OCI-LY3 (cell line): ENCODE data around the gene C19orf53.

Experiments used
- H2AFZ ChIP-seq: fragments of 200-600, 300-600 bp; shearing (Covaris generic); 2 replicates; pipeline ENCODE4 v1.6.0; 2014; ENCODE audit warnings: antibody characterized with exemption, low read depth, low read length
- H3K27ac ChIP-seq: fragments of 200-600, 300-600 bp; sonication (generic); 2 replicates; pipeline ENCODE4 v1.5.1; 2014; ENCODE audit warnings: mild to moderate bottlenecking, low read length, moderate library complexity, mixed read lengths
- H3K27me3 ChIP-seq: fragments of 200-600, 300-600 bp; sonication (generic); 2 replicates; pipeline ENCODE4 v1.6.1; 2014; ENCODE audit warnings: low read depth, low read length, mixed read lengths
- H3K36me3 ChIP-seq: fragments of 200-600, 300-600 bp; sonication (generic); replicated peaks from 2 replicates; pipeline ENCODE3; 2014; ENCODE audit warnings: low read depth, low read length, mixed read lengths
- H3K4me1 ChIP-seq: fragments of 300-600, 200-600 bp; sonication (generic); 2 replicates; pipeline ENCODE4 v1.6.1; 2014; ENCODE audit warnings: low read length, mixed read lengths
- H3K4me2 ChIP-seq: fragments of 200-600, 300-600 bp; sonication (generic); 2 replicates; pipeline ENCODE4 v1.6.1; 2014; ENCODE audit warnings: low read length, mixed read lengths
- H3K4me3 ChIP-seq: fragments of 300-600, 200-600 bp; sonication (generic); 2 replicates; pipeline ENCODE4 v1.5.1; 2014; ENCODE audit warnings: antibody characterized with exemption, mild to moderate bottlenecking, low read length, moderate library complexity
- H3K79me2 ChIP-seq: fragments of 300-600, 200-600 bp; shearing (Covaris generic); 2 replicates; pipeline ENCODE4 v1.6.1; 2014; ENCODE audit warnings: mild to moderate bottlenecking, low read length, mixed read lengths
- H3K9ac ChIP-seq: fragments of 300-600, 200-600 bp; shearing (Covaris generic); 2 replicates; pipeline ENCODE4 v1.6.0; 2014; ENCODE audit warnings: mild to moderate bottlenecking, low read length, moderate library complexity
- H3K9me3 ChIP-seq: fragments of 200-600, 300-600 bp; shearing (Covaris generic); 2 replicates; pipeline ENCODE4 v1.6.1; 2014; ENCODE audit warnings: low read length, mixed read lengths; ENCODE audit not compliant: insufficient read depth
- H4K20me1 ChIP-seq: fragments of 200-600, 300-600 bp; sonication (generic); 2 replicates; pipeline ENCODE4 v1.6.1; 2016; ENCODE audit warnings: low read length, mixed read lengths; ENCODE audit not compliant: insufficient read depth
- CTCF ChIP-seq: fragments of 200-600, 300-600 bp; sonication (generic); IDR thresholded peaks from 2 replicates; pipeline ENCODE4 v1.5.1; 2014; ENCODE audit warnings: antibody characterized with exemption, low read length, low read depth
- EZH2phosphoT487 ChIP-seq: fragments of 200-600 bp; shearing (Covaris generic); IDR thresholded peaks from 2 replicates; pipeline ENCODE4 v1.6.1; 2018; ENCODE audit warnings: antibody characterized with exemption, mixed run types, low read depth

C19orf53 gene

DNA sequence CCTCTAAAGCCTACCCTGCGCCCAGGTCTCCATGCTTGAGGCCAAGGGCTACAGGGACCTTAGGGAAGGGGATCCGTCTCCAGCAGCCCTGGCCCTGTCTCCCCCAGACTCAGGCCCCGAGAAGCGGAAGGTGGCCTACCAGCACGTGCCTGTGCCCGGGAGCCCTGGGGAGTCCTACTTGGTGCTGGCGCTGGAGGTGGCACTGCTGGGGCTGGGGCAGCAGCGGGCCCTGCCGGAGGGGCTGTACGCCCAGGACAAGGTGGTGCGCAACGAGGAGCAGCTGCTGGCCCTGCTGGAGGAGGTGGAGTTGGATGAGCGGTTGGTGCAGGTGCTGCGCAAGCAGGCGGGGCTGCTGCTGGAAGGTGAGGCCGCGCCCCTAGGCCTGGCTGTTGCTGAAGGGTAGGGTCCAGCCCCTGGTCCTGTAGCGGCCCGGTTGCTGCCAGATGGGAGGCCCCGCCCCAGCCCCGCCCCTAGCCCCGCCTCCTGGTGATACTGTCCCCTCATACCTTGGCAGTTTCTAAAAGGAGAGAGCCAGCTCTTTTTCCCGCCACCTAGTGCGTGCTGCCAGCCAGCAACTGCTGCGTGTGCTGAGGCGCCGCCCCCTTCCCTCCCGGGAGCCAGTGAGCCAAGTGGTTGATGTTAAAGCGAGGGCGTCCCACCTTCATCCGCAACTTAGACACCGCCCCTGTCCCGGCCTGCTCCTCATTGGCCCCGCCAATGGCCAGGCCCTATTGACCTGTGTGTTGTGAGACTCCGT is 43.5 kb downstream of the C19orf53 start:
- no peak overlapping the region for H2AFZ ChIP-seq
- H3K9me3 ChIP-seq = no peaks in the 10 kb centered on the region
- H3K36me3 ChIP-seq = peaks cover 52% of the 10 kb centered on the region
- H3K4me1 ChIP-seq = no peaks in the 10 kb centered on the region
- no peak for TF ChIP-seq EZH2phosphoT487
- TF ChIP-seq CTCF = no peak
- H4K20me1 ChIP-seq = no peaks in the 10 kb centered on the region
- H3K4me3 ChIP-seq = no peak overlapping the region
- no peak overlapping the region for H3K4me2 ChIP-seq
- no peaks in the 10 kb centered on the region for H3K27me3 ChIP-seq
- no peaks in the 10 kb centered on the region for H3K79me2 ChIP-seq
- no peak overlapping the region for H3K9ac ChIP-seq
- H3K27ac ChIP-seq = no peak overlapping the region

DNA sequence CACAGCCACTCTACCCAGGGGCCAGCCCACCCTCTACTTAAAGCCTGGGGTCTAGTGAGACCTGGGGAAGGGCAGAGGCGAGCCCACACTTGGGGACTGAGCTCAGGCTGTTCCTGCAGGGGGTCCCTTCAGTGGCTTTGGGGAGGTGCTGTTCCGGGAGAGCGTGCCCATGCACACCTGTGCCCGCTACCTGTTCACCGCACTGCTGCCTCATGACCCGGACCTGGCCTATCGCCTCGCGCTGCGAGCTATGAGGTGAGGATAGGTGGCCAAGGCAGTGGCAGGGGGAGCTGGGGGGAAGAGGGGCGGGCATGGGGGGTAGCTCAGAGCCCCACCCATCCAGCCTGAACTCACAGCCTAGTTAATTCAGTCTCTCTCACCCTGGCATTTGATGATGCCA is 45.0 kb downstream of the C19orf53 start:
- H3K4me1 ChIP-seq = no peaks in the 10 kb centered on the region
- H2AFZ ChIP-seq = no peak overlapping the region
- H3K27ac ChIP-seq = no peak overlapping the region
- peaks cover 45% of the 10 kb centered on the region for H3K36me3 ChIP-seq
- TF ChIP-seq CTCF (no peak), EZH2phosphoT487 (no peak)
- H3K27me3 ChIP-seq = no peaks in the 10 kb centered on the region
- no peaks in the 10 kb centered on the region for H4K20me1 ChIP-seq
- H3K9ac ChIP-seq = no peak overlapping the region
- H3K9me3 ChIP-seq = no peaks in the 10 kb centered on the region
- no peak overlapping the region for H3K4me2 ChIP-seq
- no peak overlapping the region for H3K4me3 ChIP-seq
- H3K79me2 ChIP-seq = no peaks in the 10 kb centered on the region

GRCh38 chr19:13821292-13821691 is 47.0 kb downstream of the C19orf53 start:
- no peak overlapping the region for H3K9ac ChIP-seq
- no peaks in the 10 kb centered on the region for H3K79me2 ChIP-seq
- no peak overlapping the region for H2AFZ ChIP-seq
- no peaks in the 10 kb centered on the region for H4K20me1 ChIP-seq
- TF ChIP-seq CTCF (no peak), EZH2phosphoT487 (no peak)
- H3K9me3 ChIP-seq = no peaks in the 10 kb centered on the region
- H3K4me3 ChIP-seq = no peak overlapping the region
- H3K4me1 ChIP-seq = no peaks in the 10 kb centered on the region
- no peak overlapping the region for H3K27ac ChIP-seq
- H3K36me3 ChIP-seq = peaks cover 47% of the 10 kb centered on the region
- no peak overlapping the region for H3K4me2 ChIP-seq
- no peaks in the 10 kb centered on the region for H3K27me3 ChIP-seq

DNA sequence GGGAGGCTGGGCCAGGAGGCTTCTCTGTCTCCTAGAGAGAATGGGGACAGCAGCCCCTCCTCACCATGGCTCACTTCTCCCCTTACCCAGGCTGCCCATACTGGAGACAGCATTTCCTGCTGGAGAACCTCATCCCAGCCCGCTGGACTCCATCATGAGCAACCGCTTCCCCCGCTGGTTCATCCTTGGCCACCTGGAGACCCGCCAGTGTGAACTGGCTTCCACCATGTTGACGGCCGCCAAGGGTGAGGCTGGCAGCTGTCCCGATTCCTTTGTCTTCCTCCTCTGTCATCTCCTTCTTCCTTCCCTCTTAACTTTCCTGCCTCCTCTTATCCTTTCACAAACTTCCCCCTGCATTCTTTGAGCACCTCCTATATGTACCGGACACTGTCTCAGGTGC is 49.0 kb downstream of the C19orf53 start:
- Histone ChIP-seq H2AFZ (no peak overlapping the region), H3K4me2 (no peak overlapping the region), H3K27me3 (no peaks in the 10 kb centered on the region), H4K20me1 (no peaks in the 10 kb centered on the region), H3K4me1 (no peaks in the 10 kb centered on the region), H3K27ac (no peak overlapping the region), H3K36me3 (peaks cover 29% of the 10 kb centered on the region), H3K4me3 (no peak overlapping the region), H3K9ac (no peak overlapping the region), H3K79me2 (no peaks in the 10 kb centered on the region), H3K9me3 (no peaks in the 10 kb centered on the region)
- TF ChIP-seq CTCF (no peak), EZH2phosphoT487 (no peak)
